22Rv1 (cell line): ENCODE results near the gene KREMEN2.

Experiments
- CTCF ChIP-seq: fragments of 450-650 bp; IDR thresholded peaks from 2 replicates; pipeline ENCODE4 v1.5.1; 2017; ENCODE audit warnings: mild to moderate bottlenecking
- ZFX ChIP-seq: fragments of 450-650 bp; IDR thresholded peaks from 2 replicates; pipeline ENCODE4 v1.6.1; 2017; ENCODE audit warnings: antibody characterized with exemption, borderline replicate concordance

- TF ChIP-seq CTCF (no peak), ZFX (no peak)
Observed at GRCh38 chr16:2959206-2959605, 4.9 kb upstream of the KREMEN2 start.
